ENCODE measurements around the gene TAF6L. TPM values are rescaled to one million over a fixed set of nuclear protein-coding genes. Genes with fewer than 3 reads are reported as not detected.
A peak's percentile ranks its signal among the peaks of the same experiment; 100 is the strongest.

The TAF6L gene
- total RNA-seq, 1 experiment from 2014 or later: 42.1 TPM

- ATAC-seq (peak; percentile 60), DNase-seq (ENCODE audit: low spot score) (peak; percentile 87)
- ChIA-PET CTCF (interaction anchor here (0.6 to 1.5 kb wide), 3 partner anchors 38 to 1260 kb away, joined by 3 to 6 read pairs (median 3); partner anchors contain the start of genes LBHD1 and ZBTB3), POLR2A (interaction anchor here (0.7 to 1.0 kb wide), 5 partner anchors 38 to 568 kb away, joined by 3 to 5 read pairs (median 3); partner anchors contain the start of genes STX5, TEX54, TUT1 and ZBTB3)
- peak within 1 kb of the TSS; percentile 91 for H3K4me3 Mint-ChIP-seq
- peaks cover 53% of the 10 kb centered on the region for H3K36me3 Mint-ChIP-seq
- H3K27me3 Mint-ChIP-seq (ENCODE audit: low read depth): no peaks in the 10 kb centered on the region; the same call in 1 of the 2 replicates
- H3K9me3 Mint-ChIP-seq: no peaks in the 10 kb centered on the region
- H3K27ac Mint-ChIP-seq: peak within 1 kb of the TSS; percentile 96
- H3K4me1 Mint-ChIP-seq: peaks cover 30% of the 10 kb centered on the region
- TF ChIP-seq, protein P1, sequence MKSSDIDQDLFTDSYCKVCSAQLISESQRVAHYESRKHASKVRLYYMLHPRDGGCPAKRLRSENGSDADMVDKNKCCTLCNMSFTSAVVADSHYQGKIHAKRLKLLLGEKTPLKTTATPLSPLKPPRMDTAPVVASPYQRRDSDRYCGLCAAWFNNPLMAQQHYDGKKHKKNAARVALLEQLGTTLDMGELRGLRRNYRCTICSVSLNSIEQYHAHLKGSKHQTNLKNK (CRISPR knock-in tag; IDR thresholded peaks at IDR 0.05): no peak
- TF ChIP-seq ARID4B (CRISPR knock-in tag; IDR thresholded peaks at IDR 0.05; ENCODE audit: borderline replicate concordance) (peak; percentile 89; the same call in 1 of the 2 replicates), CBFB (CRISPR knock-in tag; IDR thresholded peaks at IDR 0.05; ENCODE audit: low read depth) (no peak), AFF4 (CRISPR knock-in tag; IDR thresholded peaks at IDR 0.05; ENCODE audit: borderline replicate concordance) (no peak), ATF3 (CRISPR knock-in tag; conservative IDR thresholded peaks at IDR 0.05) (no peak), USF2 (CRISPR knock-in tag; IDR thresholded peaks at IDR 0.05) (no peak), KAT7 (CRISPR knock-in tag; IDR thresholded peaks at IDR 0.05; ENCODE audit: borderline replicate concordance) (0 out of 2 replicates have a peak, but pooled peaks have one; percentile 76), EMX1 (CRISPR knock-in tag; IDR thresholded peaks at IDR 0.05) (peak; percentile 81), GRHL2 (CRISPR knock-in tag; IDR thresholded peaks at IDR 0.05; ENCODE audit: insufficient replicate concordance, severe bottlenecking) (no peak), PRDM15 (CRISPR knock-in tag; IDR thresholded peaks at IDR 0.05) (no peak), GABPB1 (CRISPR knock-in tag; IDR thresholded peaks at IDR 0.05) (peak; percentile 47), ZNF671 (CRISPR knock-in tag; IDR thresholded peaks at IDR 0.05) (no peak), NFATC4 (CRISPR knock-in tag; IDR thresholded peaks at IDR 0.05) (peak; percentile 69; the same call in 1 of the 2 replicates), NR1H2 (CRISPR knock-in tag; IDR thresholded peaks at IDR 0.05) (no peak), PRRX2 (CRISPR knock-in tag; IDR thresholded peaks at IDR 0.05) (peak; percentile 62), E2F1 (CRISPR knock-in tag; IDR thresholded peaks at IDR 0.05) (0 out of 2 replicates have a peak, but pooled peaks have one; percentile 17)
- TF ChIP-seq, protein P2, sequence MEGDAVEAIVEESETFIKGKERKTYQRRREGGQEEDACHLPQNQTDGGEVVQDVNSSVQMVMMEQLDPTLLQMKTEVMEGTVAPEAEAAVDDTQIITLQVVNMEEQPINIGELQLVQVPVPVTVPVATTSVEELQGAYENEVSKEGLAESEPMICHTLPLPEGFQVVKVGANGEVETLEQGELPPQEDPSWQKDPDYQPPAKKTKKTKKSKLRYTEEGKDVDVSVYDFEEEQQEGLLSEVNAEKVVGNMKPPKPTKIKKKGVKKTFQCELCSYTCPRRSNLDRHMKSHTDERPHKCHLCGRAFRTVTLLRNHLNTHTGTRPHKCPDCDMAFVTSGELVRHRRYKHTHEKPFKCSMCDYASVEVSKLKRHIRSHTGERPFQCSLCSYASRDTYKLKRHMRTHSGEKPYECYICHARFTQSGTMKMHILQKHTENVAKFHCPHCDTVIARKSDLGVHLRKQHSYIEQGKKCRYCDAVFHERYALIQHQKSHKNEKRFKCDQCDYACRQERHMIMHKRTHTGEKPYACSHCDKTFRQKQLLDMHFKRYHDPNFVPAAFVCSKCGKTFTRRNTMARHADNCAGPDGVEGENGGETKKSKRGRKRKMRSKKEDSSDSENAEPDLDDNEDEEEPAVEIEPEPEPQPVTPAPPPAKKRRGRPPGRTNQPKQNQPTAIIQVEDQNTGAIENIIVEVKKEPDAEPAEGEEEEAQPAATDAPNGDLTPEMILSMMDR (IDR thresholded peaks at IDR 0.05): no peak
Measured at GRCh38 chr11:62791501-62792201, 20.5 kb downstream of the TAF6L start, which contains the start of gene TMEM223. TMEM223 (minus strand) TSS chr11:62792006; CDS start chr11:62791994, 12 bp downstream.

Measured in WTC11 (cell line).